Testis (tissue), 3 donors: ENCODE measurements around the gene DHX35. TPM values are rescaled to one million over a fixed set of nuclear protein-coding genes. Genes with fewer than 3 reads are reported as not detected.

Source experiments
- DNase-seq: peaks from one replicate; pipeline ENCODE4 v3.0.0-alpha.2; 2019
- H3K27ac ChIP-seq, 2 donors: fragments of 200-600 bp; sonication (generic); one replicate each; pipeline ENCODE4 v1.5.1; 2019
- H3K27me3 ChIP-seq: fragments of 200-600 bp; sonication (generic); one replicate; pipeline ENCODE4 v1.5.1; 2019
- H3K36me3 ChIP-seq: fragments of 200-600 bp; sonication (generic); one replicate; pipeline ENCODE4 v1.5.1; 2017; ENCODE audit warnings: low read depth; ENCODE audit errors: missing control alignments
- H3K4me1 ChIP-seq: fragments of 200-600 bp; sonication (generic); one replicate; pipeline ENCODE4 v1.5.1; 2019
- H3K4me3 ChIP-seq, 2 donors: fragments of 200-600 bp; sonication (generic); one replicate each; pipeline ENCODE4 v1.5.1; 2017 to 2019
- H3K9me3 ChIP-seq: fragments of 200-600 bp; sonication (generic); one replicate; pipeline ENCODE4 v1.5.1; 2017
- POLR2A ChIP-seq: fragments of 450-650 bp; IDR thresholded peaks from one replicate; pipeline ENCODE4 v1.6.1; 2017; ENCODE audit warnings: antibody characterized with exemption, mild to moderate bottlenecking, moderate library complexity
- WGBS, 2 donors: methylation state at CpG; one replicate each; pipeline ENCODE4 v1.1.5; 2018; 5-methylcytosine and 5-hydroxymethylcytosine counted together
- intact Hi-C: fragments of 100-400 bp; cut with DNase I; formaldehyde crosslinking; loops from one replicate; pipeline ENCODE4 v1.15.1; 2023; ENCODE audit warnings: low total_unique reads
- polyA plus RNA-seq: library from polyadenylated mRNA; stranded (reverse); fragments of 350-450 nt; fragmentation: Illumina TruSeq; extraction: RNeasy Lipid Tissue Mini Kit (QIAGEN cat#74804); gene quantifications from one replicate; pipeline ENCODE4 v1.2.3, GENCODE V29; 2014; ENCODE audit warnings: low read depth, low replicate concordance; ENCODE audit not compliant: insufficient read depth
- total RNA-seq, 2 donors: library from RNA; depleted of rRNA; stranded (reverse); fragments of >200 nt; gene quantifications; one replicate each; pipeline ENCODE4 v1.2.3, GENCODE V29; 2016
- TF ChIP-seq, protein P1 (sequence below), 3 experiments: fragments of 450-650 bp in 2 of 3; fragments of 200-600 bp in 1 of 3; sonication (generic) in 1 of 3; IDR thresholded peaks; one replicate each; pipeline ENCODE4 v1.5.1; 2016 to 2019; ENCODE audit warnings: antibody characterized with exemption in 3 of 3, mild to moderate bottlenecking in 2 of 3, moderate library complexity in 1 of 3

DHX35 gene
- total and polyA plus RNA-seq, 3 donors from 2014 or later = 15.8 to 31.2 (median 26.0) TPM

DNA sequence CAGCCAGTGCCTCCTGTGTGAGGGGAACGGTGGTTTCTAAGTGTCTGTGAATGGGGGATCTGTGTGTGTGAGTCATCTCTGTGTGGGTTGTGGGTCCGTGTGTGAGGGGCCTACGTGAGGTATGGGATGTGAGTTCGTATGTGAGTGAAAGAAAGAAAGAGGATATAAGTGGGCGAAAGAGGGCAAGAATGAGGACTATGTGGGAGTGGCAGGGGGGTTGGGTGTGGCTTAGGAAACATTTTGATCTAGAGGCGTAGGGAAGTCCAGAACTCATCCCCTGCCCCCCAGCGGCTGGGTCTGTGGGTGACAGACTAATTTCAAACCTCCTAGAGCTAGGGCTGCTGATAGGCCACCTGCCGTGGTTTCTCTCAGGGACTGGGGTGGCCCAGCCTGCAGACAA, 35.5 kb downstream of the DHX35 start:
- no peak for DNase-seq
- Histone ChIP-seq H3K4me1 (no peaks in the 10 kb centered on the region), H3K9me3 (no peaks in the 10 kb centered on the region), H3K36me3 (no peaks in the 10 kb centered on the region), H3K27ac (no peak overlapping the region), H3K27me3 (no peaks in the 10 kb centered on the region), H3K4me3 (no peak overlapping the region)
- WGBS, 2 donors = 88 to 91% methylated on average over 8 of the region's 8 CpGs
- intact Hi-C loops = no loop called here
- TF ChIP-seq, protein P1, sequence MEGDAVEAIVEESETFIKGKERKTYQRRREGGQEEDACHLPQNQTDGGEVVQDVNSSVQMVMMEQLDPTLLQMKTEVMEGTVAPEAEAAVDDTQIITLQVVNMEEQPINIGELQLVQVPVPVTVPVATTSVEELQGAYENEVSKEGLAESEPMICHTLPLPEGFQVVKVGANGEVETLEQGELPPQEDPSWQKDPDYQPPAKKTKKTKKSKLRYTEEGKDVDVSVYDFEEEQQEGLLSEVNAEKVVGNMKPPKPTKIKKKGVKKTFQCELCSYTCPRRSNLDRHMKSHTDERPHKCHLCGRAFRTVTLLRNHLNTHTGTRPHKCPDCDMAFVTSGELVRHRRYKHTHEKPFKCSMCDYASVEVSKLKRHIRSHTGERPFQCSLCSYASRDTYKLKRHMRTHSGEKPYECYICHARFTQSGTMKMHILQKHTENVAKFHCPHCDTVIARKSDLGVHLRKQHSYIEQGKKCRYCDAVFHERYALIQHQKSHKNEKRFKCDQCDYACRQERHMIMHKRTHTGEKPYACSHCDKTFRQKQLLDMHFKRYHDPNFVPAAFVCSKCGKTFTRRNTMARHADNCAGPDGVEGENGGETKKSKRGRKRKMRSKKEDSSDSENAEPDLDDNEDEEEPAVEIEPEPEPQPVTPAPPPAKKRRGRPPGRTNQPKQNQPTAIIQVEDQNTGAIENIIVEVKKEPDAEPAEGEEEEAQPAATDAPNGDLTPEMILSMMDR (IDR thresholded peaks at IDR 0.05) = no peak
- TF ChIP-seq POLR2A = no peak

GRCh38 chr20:38999217-38999616, 37.1 kb downstream of the DHX35 start:
- 96 to 97% methylated on average over 3 of the region's 3 CpGs for WGBS, 2 donors
- Histone ChIP-seq H3K4me3 (no peak overlapping the region), H3K4me1 (no peaks in the 10 kb centered on the region), H3K27me3 (no peaks in the 10 kb centered on the region), H3K36me3 (no peaks in the 10 kb centered on the region), H3K9me3 (no peaks in the 10 kb centered on the region), H3K27ac (no peak overlapping the region)
- intact Hi-C loops = no loop called here
- no peak for DNase-seq
- TF ChIP-seq, protein P1 (IDR thresholded peaks at IDR 0.05) = no peak
- TF ChIP-seq POLR2A = no peak

- H3K4me3 ChIP-seq = no peak overlapping the region
- 95 to 96% methylated on average over 6 of the region's 6 CpGs for WGBS, 2 donors
- no peaks in the 10 kb centered on the region for H3K27me3 ChIP-seq
- TF ChIP-seq POLR2A = no peak
- TF ChIP-seq, protein P1 (IDR thresholded peaks at IDR 0.05) = no peak
- no peaks in the 10 kb centered on the region for H3K36me3 ChIP-seq
- no peaks in the 10 kb centered on the region for H3K9me3 ChIP-seq
- no peak for DNase-seq
- H3K27ac ChIP-seq = no peak overlapping the region
- intact Hi-C loops = no loop called here
- H3K4me1 ChIP-seq = no peaks in the 10 kb centered on the region
Observed at GRCh38 chr20:38999965-39000910, 38.1 kb downstream of the DHX35 start.

DNA sequence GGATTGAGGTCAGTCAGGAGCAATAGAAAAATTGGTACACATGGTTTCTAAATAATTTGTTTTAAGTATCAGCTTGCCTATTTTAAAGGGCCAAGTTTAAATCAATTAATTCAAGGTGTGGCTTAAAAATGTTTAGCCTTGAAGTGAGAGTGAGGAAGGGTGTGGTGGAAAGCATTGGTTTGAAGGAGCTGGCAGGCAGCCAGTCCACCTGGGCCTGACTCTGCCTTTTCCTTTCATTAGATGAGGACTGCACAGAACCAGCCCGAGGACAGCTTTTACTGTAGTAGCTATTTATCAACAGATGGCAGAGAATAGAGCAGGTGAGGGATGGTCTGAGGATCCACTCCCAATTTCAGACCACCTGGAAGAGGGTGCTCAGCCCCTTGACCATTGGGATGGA, 42.4 kb downstream of the DHX35 start:
- no peaks in the 10 kb centered on the region for H3K27me3 ChIP-seq
- WGBS, 2 donors = 56 to 59% methylated on average over 1 of the region's 1 CpG
- no peaks in the 10 kb centered on the region for H3K9me3 ChIP-seq
- no peak overlapping the region for H3K4me3 ChIP-seq
- DNase-seq = no peak
- no peak for TF ChIP-seq POLR2A
- TF ChIP-seq, protein P1 (IDR thresholded peaks at IDR 0.05) = no peak
- no peaks in the 10 kb centered on the region for H3K4me1 ChIP-seq
- no peaks in the 10 kb centered on the region for H3K36me3 ChIP-seq
- H3K27ac ChIP-seq = no peak overlapping the region
- intact Hi-C loops = no loop called here
